GM18519 (cell line): Measurements from ENCODE around the gene PRXL2B.
A peak's percentile ranks its signal among the peaks of the same experiment; 100 is the strongest.
"Not testable (repeated sequence)": the region's sequence is repeated elsewhere in the genome, so short reads cannot be mapped to it uniquely, and the experiment has no call there.

Source experiments
- ATAC-seq: cut with Tn5 transposase; IDR thresholded peaks from one replicate; pipeline ENCODE4 v1.9.1; 2021; ENCODE audit warnings: mild to moderate bottlenecking, moderate library complexity; ENCODE audit not compliant: unreplicated experiment, low FRiP score

The PRXL2B gene

GRCh38 chr1:2564006-2564814, 22.4 kb upstream of the PRXL2B start:
- ATAC-seq = no peak

GRCh38 chr1:2564815-2565374, 21.7 kb upstream of the PRXL2B start:
- no peak for ATAC-seq

GRCh38 chr1:2566101-2567045, 20.2 kb upstream of the PRXL2B start:
- ATAC-seq = no peak

- ATAC-seq = no peak
Observed at GRCh38 chr1:2567083-2567679, 19.4 kb upstream of the PRXL2B start.

GRCh38 chr1:2568187-2568816, 18.3 kb upstream of the PRXL2B start:
- ATAC-seq = not testable (repeated sequence)

GRCh38 chr1:2569060-2569459, 17.5 kb upstream of the PRXL2B start:
- ATAC-seq = no peak

- ATAC-seq = not testable (repeated sequence)
Observed at GRCh38 chr1:2569703-2570102, 16.9 kb upstream of the PRXL2B start.

GRCh38 chr1:2570332-2570731, 16.2 kb upstream of the PRXL2B start:
- no peak for ATAC-seq

- no peak for ATAC-seq
Observed at GRCh38 chr1:2571348-2571747, 15.2 kb upstream of the PRXL2B start.

GRCh38 chr1:2573250-2573920, 13.2 kb upstream of the PRXL2B start:
- ATAC-seq = no peak

GRCh38 chr1:2574350-2574749, 12.2 kb upstream of the PRXL2B start:
- ATAC-seq = no peak

GRCh38 chr1:2575801-2576663, 10.5 kb upstream of the PRXL2B start:
- no peak for ATAC-seq

- ATAC-seq = peak; percentile 26
Observed at GRCh38 chr1:2577565-2578075, 9.0 kb upstream of the PRXL2B start.

GRCh38 chr1:2578758-2579118, 7.8 kb upstream of the PRXL2B start:
- no peak for ATAC-seq

GRCh38 chr1:2580691-2581090, 5.9 kb upstream of the PRXL2B start:
- no peak for ATAC-seq

GRCh38 chr1:2582391-2582790, 4.2 kb upstream of the PRXL2B start:
- no peak for ATAC-seq

GRCh38 chr1:2583331-2583791, 3.2 kb upstream of the PRXL2B start:
- no peak for ATAC-seq

- ATAC-seq = no peak
Observed at GRCh38 chr1:2583871-2584351, 2.7 kb upstream of the PRXL2B start.
